ENCODE data around the gene LACRT. TPM values are rescaled to one million over a fixed set of nuclear protein-coding genes. Genes with fewer than 3 reads are reported as not detected.
A peak's percentile ranks its signal among the peaks of the same experiment; 100 is the strongest.

The LACRT gene
- total RNA-seq, 1 experiment from 2014 or later: not detected

DNA sequence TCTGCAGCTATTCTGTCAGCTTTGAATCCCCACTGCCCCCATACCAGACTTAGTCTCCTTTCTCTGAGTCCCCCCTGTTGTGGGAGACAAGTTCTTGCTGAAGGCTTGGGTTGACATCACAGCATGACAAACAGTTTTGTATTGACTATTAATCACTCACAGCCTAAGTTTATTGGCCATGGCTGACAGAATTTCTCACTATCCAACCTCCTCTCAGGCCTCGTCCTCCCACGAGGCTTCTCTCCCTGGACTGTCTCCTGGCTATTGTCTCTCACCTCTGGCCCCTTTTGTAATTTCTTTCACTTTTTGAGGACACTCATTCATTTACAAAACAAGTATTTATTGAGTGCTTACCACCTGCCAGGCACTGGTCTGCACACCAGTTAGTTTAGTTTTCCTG is 48.7 kb upstream of the LACRT start (continued):
- TF ChIP-seq CBFB (CRISPR knock-in tag; IDR thresholded peaks at IDR 0.05; ENCODE audit: low read depth) (no peak), ZNF219 (CRISPR knock-in tag; IDR thresholded peaks at IDR 0.05; ENCODE audit: borderline replicate concordance) (no peak), FOXJ3 (CRISPR knock-in tag; IDR thresholded peaks at IDR 0.05; ENCODE audit: borderline replicate concordance) (no peak), ZNF138 (CRISPR knock-in tag; conservative IDR thresholded peaks at IDR 0.05) (no peak), SMAD4 (CRISPR knock-in tag; IDR thresholded peaks at IDR 0.05) (no peak), SP1 (CRISPR knock-in tag; conservative IDR thresholded peaks at IDR 0.05) (peak; percentile 51), ZNF396 (CRISPR knock-in tag; IDR thresholded peaks at IDR 0.05; ENCODE audit: borderline replicate concordance) (no peak)
- TF ChIP-seq, protein P1, sequence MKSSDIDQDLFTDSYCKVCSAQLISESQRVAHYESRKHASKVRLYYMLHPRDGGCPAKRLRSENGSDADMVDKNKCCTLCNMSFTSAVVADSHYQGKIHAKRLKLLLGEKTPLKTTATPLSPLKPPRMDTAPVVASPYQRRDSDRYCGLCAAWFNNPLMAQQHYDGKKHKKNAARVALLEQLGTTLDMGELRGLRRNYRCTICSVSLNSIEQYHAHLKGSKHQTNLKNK (CRISPR knock-in tag; IDR thresholded peaks at IDR 0.05): no peak
- TF ChIP-seq, protein P2, sequence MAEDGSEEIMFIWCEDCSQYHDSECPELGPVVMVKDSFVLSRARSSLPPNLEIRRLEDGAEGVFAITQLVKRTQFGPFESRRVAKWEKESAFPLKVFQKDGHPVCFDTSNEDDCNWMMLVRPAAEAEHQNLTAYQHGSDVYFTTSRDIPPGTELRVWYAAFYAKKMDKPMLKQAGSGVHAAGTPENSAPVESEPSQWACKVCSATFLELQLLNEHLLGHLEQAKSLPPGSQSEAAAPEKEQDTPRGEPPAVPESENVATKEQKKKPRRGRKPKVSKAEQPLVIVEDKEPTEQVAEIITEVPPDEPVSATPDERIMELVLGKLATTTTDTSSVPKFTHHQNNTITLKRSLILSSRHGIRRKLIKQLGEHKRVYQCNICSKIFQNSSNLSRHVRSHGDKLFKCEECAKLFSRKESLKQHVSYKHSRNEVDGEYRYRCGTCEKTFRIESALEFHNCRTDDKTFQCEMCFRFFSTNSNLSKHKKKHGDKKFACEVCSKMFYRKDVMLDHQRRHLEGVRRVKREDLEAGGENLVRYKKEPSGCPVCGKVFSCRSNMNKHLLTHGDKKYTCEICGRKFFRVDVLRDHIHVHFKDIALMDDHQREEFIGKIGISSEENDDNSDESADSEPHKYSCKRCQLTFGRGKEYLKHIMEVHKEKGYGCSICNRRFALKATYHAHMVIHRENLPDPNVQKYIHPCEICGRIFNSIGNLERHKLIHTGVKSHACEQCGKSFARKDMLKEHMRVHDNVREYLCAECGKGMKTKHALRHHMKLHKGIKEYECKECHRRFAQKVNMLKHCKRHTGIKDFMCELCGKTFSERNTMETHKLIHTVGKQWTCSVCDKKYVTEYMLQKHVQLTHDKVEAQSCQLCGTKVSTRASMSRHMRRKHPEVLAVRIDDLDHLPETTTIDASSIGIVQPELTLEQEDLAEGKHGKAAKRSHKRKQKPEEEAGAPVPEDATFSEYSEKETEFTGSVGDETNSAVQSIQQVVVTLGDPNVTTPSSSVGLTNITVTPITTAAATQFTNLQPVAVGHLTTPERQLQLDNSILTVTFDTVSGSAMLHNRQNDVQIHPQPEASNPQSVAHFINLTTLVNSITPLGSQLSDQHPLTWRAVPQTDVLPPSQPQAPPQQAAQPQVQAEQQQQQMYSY (CRISPR knock-in tag; IDR thresholded peaks at IDR 0.05): no peak
- TF ChIP-seq, protein P3, sequence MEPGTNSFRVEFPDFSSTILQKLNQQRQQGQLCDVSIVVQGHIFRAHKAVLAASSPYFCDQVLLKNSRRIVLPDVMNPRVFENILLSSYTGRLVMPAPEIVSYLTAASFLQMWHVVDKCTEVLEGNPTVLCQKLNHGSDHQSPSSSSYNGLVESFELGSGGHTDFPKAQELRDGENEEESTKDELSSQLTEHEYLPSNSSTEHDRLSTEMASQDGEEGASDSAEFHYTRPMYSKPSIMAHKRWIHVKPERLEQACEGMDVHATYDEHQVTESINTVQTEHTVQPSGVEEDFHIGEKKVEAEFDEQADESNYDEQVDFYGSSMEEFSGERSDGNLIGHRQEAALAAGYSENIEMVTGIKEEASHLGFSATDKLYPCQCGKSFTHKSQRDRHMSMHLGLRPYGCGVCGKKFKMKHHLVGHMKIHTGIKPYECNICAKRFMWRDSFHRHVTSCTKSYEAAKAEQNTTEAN (CRISPR knock-in tag; IDR thresholded peaks at IDR 0.05): no peak

DNA sequence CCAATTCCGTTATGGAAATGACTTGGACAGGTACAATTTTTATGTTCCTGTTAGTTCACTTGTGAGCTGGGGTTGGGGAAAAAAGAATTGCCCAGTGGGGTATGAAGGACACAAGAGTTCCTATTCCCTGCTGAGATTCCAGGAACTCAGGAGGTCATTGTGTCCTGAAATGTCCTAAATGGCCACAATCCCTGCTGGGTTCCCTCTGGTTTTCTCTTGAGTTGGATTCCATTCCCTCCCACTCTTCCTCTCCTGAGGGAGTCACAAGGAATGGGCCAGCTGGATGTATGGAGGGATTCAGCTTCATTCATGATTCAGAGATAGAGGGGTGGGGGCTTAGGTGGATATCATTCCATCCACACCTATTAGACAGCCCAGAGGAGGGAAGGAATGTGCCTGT is 48.0 kb upstream of the LACRT start:
- no peak overlapping the region for H3K27ac Mint-ChIP-seq
- POLR2A ChIA-PET: interaction anchor here (0.5 kb wide), 1 partner anchor 509 kb away, joined by 3 read pairs; no protein-coding TSS in a partner anchor
- peaks cover 14% of the 10 kb centered on the region for H3K36me3 Mint-ChIP-seq

DNA sequence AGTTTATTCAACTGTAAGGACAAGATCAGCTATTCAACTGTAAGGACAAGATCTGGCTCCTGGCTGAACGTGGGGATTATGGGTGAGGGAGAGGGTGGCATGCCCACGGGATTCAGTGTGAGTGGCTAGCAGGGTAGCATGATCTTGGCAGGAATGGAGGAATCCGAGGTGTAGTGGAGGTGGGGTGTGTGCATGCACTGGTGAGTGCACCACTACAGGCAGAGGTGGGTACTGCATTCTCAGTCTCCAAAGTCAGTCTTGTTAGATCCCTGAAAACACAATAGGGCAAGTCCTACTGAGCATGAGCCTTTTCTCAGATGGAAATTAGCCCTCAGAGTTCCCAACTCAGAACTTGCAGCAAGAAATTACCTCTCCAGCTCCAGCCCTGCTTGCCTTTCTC is 45.7 kb upstream of the LACRT start:
- POLR2A ChIA-PET: interaction anchor here (1.4 kb wide), 1 partner anchor 10 kb away, joined by 4 read pairs; no protein-coding TSS in a partner anchor
- TF ChIP-seq, protein P4, sequence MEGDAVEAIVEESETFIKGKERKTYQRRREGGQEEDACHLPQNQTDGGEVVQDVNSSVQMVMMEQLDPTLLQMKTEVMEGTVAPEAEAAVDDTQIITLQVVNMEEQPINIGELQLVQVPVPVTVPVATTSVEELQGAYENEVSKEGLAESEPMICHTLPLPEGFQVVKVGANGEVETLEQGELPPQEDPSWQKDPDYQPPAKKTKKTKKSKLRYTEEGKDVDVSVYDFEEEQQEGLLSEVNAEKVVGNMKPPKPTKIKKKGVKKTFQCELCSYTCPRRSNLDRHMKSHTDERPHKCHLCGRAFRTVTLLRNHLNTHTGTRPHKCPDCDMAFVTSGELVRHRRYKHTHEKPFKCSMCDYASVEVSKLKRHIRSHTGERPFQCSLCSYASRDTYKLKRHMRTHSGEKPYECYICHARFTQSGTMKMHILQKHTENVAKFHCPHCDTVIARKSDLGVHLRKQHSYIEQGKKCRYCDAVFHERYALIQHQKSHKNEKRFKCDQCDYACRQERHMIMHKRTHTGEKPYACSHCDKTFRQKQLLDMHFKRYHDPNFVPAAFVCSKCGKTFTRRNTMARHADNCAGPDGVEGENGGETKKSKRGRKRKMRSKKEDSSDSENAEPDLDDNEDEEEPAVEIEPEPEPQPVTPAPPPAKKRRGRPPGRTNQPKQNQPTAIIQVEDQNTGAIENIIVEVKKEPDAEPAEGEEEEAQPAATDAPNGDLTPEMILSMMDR (IDR thresholded peaks at IDR 0.05): peak; percentile 86
- TF ChIP-seq, protein P1 (CRISPR knock-in tag; IDR thresholded peaks at IDR 0.05): no peak
- TF ChIP-seq ZNF416 (CRISPR knock-in tag; IDR thresholded peaks at IDR 0.05): no peak
- peaks cover 11% of the 10 kb centered on the region; the same call in 1 of the 2 replicates for H3K9me3 Mint-ChIP-seq
- ATAC-seq (peak; percentile 72), DNase-seq (ENCODE audit: low spot score) (peak; percentile 85)
- H3K27ac Mint-ChIP-seq: no peak overlapping the region; the same call in 1 of the 2 replicates
- CTCF ChIA-PET: interaction anchor here (0.7 to 5.6 kb wide), 9 partner anchors 9 to 100 kb away, joined by 3 to 33 read pairs (median 6); no protein-coding TSS in a partner anchor
- no peak overlapping the region for H3K4me3 Mint-ChIP-seq
- H3K4me1 Mint-ChIP-seq: peaks cover 88% of the 10 kb centered on the region
- H3K27me3 Mint-ChIP-seq (ENCODE audit: low read depth): peaks cover 12% of the 10 kb centered on the region
- no peaks in the 10 kb centered on the region for H3K36me3 Mint-ChIP-seq

More for the DNA sequence above, 48.0 kb upstream of the LACRT start:
- ATAC-seq (no peak), DNase-seq (ENCODE audit: low spot score) (no peak)
- peaks cover 74% of the 10 kb centered on the region for H3K4me1 Mint-ChIP-seq
- no peak overlapping the region for H3K4me3 Mint-ChIP-seq
- peaks cover 29% of the 10 kb centered on the region for H3K27me3 Mint-ChIP-seq (ENCODE audit: low read depth)
- H3K9me3 Mint-ChIP-seq: peaks cover 24% of the 10 kb centered on the region
- CTCF ChIA-PET: interaction anchor here (0.7 to 5.6 kb wide), 6 partner anchors 9 to 103 kb away, joined by 3 to 26 read pairs (median 4); partner anchors contain the start of gene PPP1R1A
- TF ChIP-seq, protein P5, sequence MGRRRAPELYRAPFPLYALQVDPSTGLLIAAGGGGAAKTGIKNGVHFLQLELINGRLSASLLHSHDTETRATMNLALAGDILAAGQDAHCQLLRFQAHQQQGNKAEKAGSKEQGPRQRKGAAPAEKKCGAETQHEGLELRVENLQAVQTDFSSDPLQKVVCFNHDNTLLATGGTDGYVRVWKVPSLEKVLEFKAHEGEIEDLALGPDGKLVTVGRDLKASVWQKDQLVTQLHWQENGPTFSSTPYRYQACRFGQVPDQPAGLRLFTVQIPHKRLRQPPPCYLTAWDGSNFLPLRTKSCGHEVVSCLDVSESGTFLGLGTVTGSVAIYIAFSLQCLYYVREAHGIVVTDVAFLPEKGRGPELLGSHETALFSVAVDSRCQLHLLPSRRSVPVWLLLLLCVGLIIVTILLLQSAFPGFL (CRISPR knock-in tag; IDR thresholded peaks at IDR 0.05; ENCODE audit: borderline replicate concordance): no peak
- TF ChIP-seq ZNF423 (CRISPR knock-in tag; IDR thresholded peaks at IDR 0.05): peak; percentile 54; the same call in 1 of the 2 replicates

Data from WTC11 (cell line).